ENCODE results near the gene PDCD6IP. TPM values are rescaled to one million over a fixed set of nuclear protein-coding genes. Genes with fewer than 3 reads are reported as not detected.

PDCD6IP gene
- total RNA-seq, 1 donor from 2014 or later = 71.3 TPM

GRCh38 chr3:33868309-33868708, 69.9 kb downstream of the PDCD6IP start:
- no peak for DNase-seq (ENCODE audit: low read depth)
- H3K4me3 ChIP-seq (ENCODE audit: low read depth, low read length) = no peak overlapping the region
- no peak for TF ChIP-seq CTCF (conservative IDR thresholded peaks at IDR 0.05; ENCODE audit: low read depth, low read length)

- no peak overlapping the region for H3K4me3 ChIP-seq (ENCODE audit: low read depth, low read length)
- TF ChIP-seq CTCF (conservative IDR thresholded peaks at IDR 0.05; ENCODE audit: low read depth, low read length) = no peak
- DNase-seq (ENCODE audit: low read depth) = no peak
Observed at GRCh38 chr3:33869977-33870376, 71.5 kb downstream of the PDCD6IP start.

GRCh38 chr3:33874815-33875214, 76.4 kb downstream of the PDCD6IP start:
- H3K4me3 ChIP-seq (ENCODE audit: low read depth, low read length) = no peak overlapping the region
- DNase-seq (ENCODE audit: low read depth) = no peak
- TF ChIP-seq CTCF (conservative IDR thresholded peaks at IDR 0.05; ENCODE audit: low read depth, low read length) = no peak

GRCh38 chr3:33875680-33876079, 77.2 kb downstream of the PDCD6IP start:
- TF ChIP-seq CTCF (conservative IDR thresholded peaks at IDR 0.05; ENCODE audit: low read depth, low read length) = no peak
- DNase-seq (ENCODE audit: low read depth) = no peak
- H3K4me3 ChIP-seq (ENCODE audit: low read depth, low read length) = no peak overlapping the region

- DNase-seq (ENCODE audit: low read depth) = no peak
- H3K4me3 ChIP-seq (ENCODE audit: low read depth, low read length) = no peak overlapping the region
- no peak for TF ChIP-seq CTCF (conservative IDR thresholded peaks at IDR 0.05; ENCODE audit: low read depth, low read length)
Observed at GRCh38 chr3:33877187-33877586, 78.8 kb downstream of the PDCD6IP start.

- no peak for DNase-seq (ENCODE audit: low read depth)
Observed at GRCh38 chr3:33879540-33879939, 81.1 kb downstream of the PDCD6IP start.

More at GRCh38 chr3:33879540-33879939, 81.1 kb downstream of the PDCD6IP start:
- H3K4me3 ChIP-seq (ENCODE audit: low read depth, low read length) = no peak overlapping the region
- no peak for TF ChIP-seq CTCF (conservative IDR thresholded peaks at IDR 0.05; ENCODE audit: low read depth, low read length)

Data from epithelial cell of proximal tubule (primary cell).